A549 treated with DMSO at 1 μM for 4 hours (cell line): Measurements from ENCODE around the gene CKMT2. TPM values are rescaled to one million over a fixed set of nuclear protein-coding genes. Genes with fewer than 3 reads are reported as not detected.

ENCODE experiments used
- total RNA-seq: library from RNA; stranded (reverse); fragments of 200-300 nt; extraction: Qiagen RNA extraction; gene quantifications from 5 replicates; pipeline ENCODE4 v1.2.3, GENCODE V29; 2022; ENCODE audit warnings: low read depth

Gene CKMT2
- not detected in 5 replicates for total RNA-seq

GRCh38 chr5:81233080-81233634, at the start of gene CKMT2:
TSS of gene CKMT2 (plus strand) at chr5:81233322. CDS start at chr5:81251133, 17,811 bp downstream.

GRCh38 chr5:81301271-81302015, 68.3 kb downstream of the CKMT2 start, which contains the start of gene ZCCHC9:
TSS of gene ZCCHC9 (plus strand) at chr5:81301587. CDS start at chr5:81304758, 3,171 bp downstream.

Other genes with a start within 250 kb of the CKMT2 start
- 27.0 to 30.8 TPM (median 27.8 TPM) in 5 replicates for gene ZCCHC9, start 68.3 kb downstream of the CKMT2 start, total RNA-seq
- 0.06 TPM in 1 of 5 replicates, not detected in the others for gene ACOT12, start 160.8 kb downstream of the CKMT2 start, total RNA-seq